Hematopoietic multipotent progenitor cell treated with erythropoietin and hydrocortisone succinate and interleukin-3 and kit ligand, for 6 days (in vitro differentiated cells): ENCODE results near the gene IGSF21.
"Not testable (repeated sequence)": the region's sequence is repeated elsewhere in the genome, so short reads cannot be mapped to it uniquely, and the experiment has no call there.

ENCODE experiments used
- DNase-seq: peaks from one replicate; pipeline ENCODE4 v3.0.0-alpha.2; 2015

IGSF21 gene

GRCh38 chr1:18411321-18411720, 303.7 kb downstream of the IGSF21 start:
- no peak for DNase-seq

- no peak for DNase-seq
These were observed 304.4 kb downstream of the IGSF21 start for GRCh38 chr1:18411820-18412641.

GRCh38 chr1:18412882-18413353, 305.3 kb downstream of the IGSF21 start:
- DNase-seq: no peak

- no peak for DNase-seq
These were observed 306.1 kb downstream of the IGSF21 start for GRCh38 chr1:18413541-18414305.

- DNase-seq: no peak
These were observed 306.7 kb downstream of the IGSF21 start for GRCh38 chr1:18414321-18414720.

- no peak for DNase-seq
These were observed 307.4 kb downstream of the IGSF21 start for GRCh38 chr1:18414872-18415447.

- DNase-seq: no peak
These were observed 307.9 kb downstream of the IGSF21 start for GRCh38 chr1:18415448-18416027.

GRCh38 chr1:18416126-18416525, 308.5 kb downstream of the IGSF21 start:
- DNase-seq: not testable (repeated sequence)

- DNase-seq: no peak
These were observed 310.0 kb downstream of the IGSF21 start for GRCh38 chr1:18417316-18418269.

- peak; percentile 34 for DNase-seq
These were observed 311.7 kb downstream of the IGSF21 start for GRCh38 chr1:18419113-18419844.

- no peak for DNase-seq
These were observed 312.2 kb downstream of the IGSF21 start for GRCh38 chr1:18419845-18420184.

GRCh38 chr1:18422076-18422777, 314.6 kb downstream of the IGSF21 start:
- DNase-seq: no peak

- DNase-seq: no peak
These were observed 315.4 kb downstream of the IGSF21 start for GRCh38 chr1:18422954-18423353.

GRCh38 chr1:18426580-18426979, 319.0 kb downstream of the IGSF21 start:
- no peak for DNase-seq
